HEK293 (cell line): Measurements from ENCODE around the gene PTGDR2.

ENCODE experiments used
- CTCF ChIA-PET: fragments of 350-600 bp; formaldehyde crosslinking; extraction: SDS; loops from one replicate; lab custom pipeline; 2021; ENCODE audit warnings: antibody characterized with exemption; lab: Yijun Ruan, JAX
- POLR2A ChIA-PET: fragments of 300-600 bp; formaldehyde crosslinking; extraction: SDS; loops from one replicate; lab custom pipeline; 2020; ENCODE audit warnings: antibody characterized with exemption, inconsistent platforms; lab: Yijun Ruan, JAX
- H3K27ac ChIP-seq: fragments of 200-500 bp; sonication (Bioruptor generic); 2 replicates; pipeline ENCODE4 v1.5.1; 2014; ENCODE audit warnings: low read depth, low read length, control low read depth, inconsistent platforms; ENCODE audit errors: extremely low read depth
- H3K36me3 ChIP-seq, 2 experiments: fragments of 200-500 bp in 1 of 2; sonication (Bioruptor generic) in 1 of 2; 1 replicate in 1 of 2; 2 replicates in 1 of 2; pipeline ENCODE4 v1.5.1; 2014 to 2017; ENCODE audit warnings: inconsistent platforms in 2 of 2, low read length in 2 of 2; ENCODE audit not compliant: control insufficient read depth in 2 of 2, insufficient read depth in 1 of 2
- H3K4me1 ChIP-seq: fragments of 200-500 bp; sonication (Bioruptor generic); 2 replicates; pipeline ENCODE4 v1.5.1; 2014; ENCODE audit warnings: mild to moderate bottlenecking, low read length, inconsistent platforms; ENCODE audit not compliant: control insufficient read depth, insufficient read depth
- H3K4me3 ChIP-seq: 2 replicates; pipeline ENCODE4 v1.5.1; 2011; ENCODE audit warnings: low read depth, mild to moderate bottlenecking, control low read depth, low read length, moderate library complexity
- H3K9me3 ChIP-seq: fragments of 200-500 bp; sonication (Bioruptor generic); 2 replicates; pipeline ENCODE4 v1.5.1; 2014; ENCODE audit warnings: low read depth, low read length, inconsistent platforms; ENCODE audit not compliant: control insufficient read depth, insufficient read depth
- EGR2 ChIP-seq: fragments of 450-650 bp; formaldehyde crosslinking; IDR thresholded peaks from 2 replicates; pipeline ENCODE4 v1.5.1; 2016; ENCODE audit warnings: low read depth, missing biosample characterization, missing genetic modification characterization
- GLI2 ChIP-seq: fragments of 450-650 bp; formaldehyde crosslinking; IDR thresholded peaks from 2 replicates; pipeline ENCODE4; 2017; ENCODE audit warnings: missing biosample characterization, missing genetic modification characterization, low read depth, borderline replicate concordance
- PRDM10 ChIP-seq: fragments of 450-650 bp; formaldehyde crosslinking; IDR thresholded peaks from 2 replicates; pipeline ENCODE4 v1.5.1; 2016; ENCODE audit warnings: missing biosample characterization, missing genetic modification characterization
- SCRT1 ChIP-seq: fragments of 450-650 bp; formaldehyde crosslinking; IDR thresholded peaks from 2 replicates; pipeline ENCODE4 v1.5.1; 2016; ENCODE audit warnings: missing biosample characterization, missing genetic modification characterization, borderline replicate concordance
- WT1 ChIP-seq: fragments of 450-650 bp; formaldehyde crosslinking; IDR thresholded peaks from 2 replicates; pipeline ENCODE4 v1.5.1; 2016; ENCODE audit warnings: missing biosample characterization, missing genetic modification characterization
- ZFP3 ChIP-seq: fragments of 450-650 bp; formaldehyde crosslinking; IDR thresholded peaks from 2 replicates; pipeline ENCODE4 v1.5.1; 2016; ENCODE audit warnings: low read depth, missing biosample characterization, missing genetic modification characterization
- ZFP37 ChIP-seq: fragments of 450-650 bp; formaldehyde crosslinking; IDR thresholded peaks from 2 replicates; pipeline ENCODE4 v1.5.1; 2016; ENCODE audit warnings: missing biosample characterization, missing genetic modification characterization
- ZFP69B ChIP-seq: fragments of 450-650 bp; formaldehyde crosslinking; IDR thresholded peaks from 2 replicates; pipeline ENCODE4 v1.5.1; 2016; ENCODE audit warnings: missing biosample characterization, missing genetic modification characterization
- ZNF184 ChIP-seq: fragments of 450-650 bp; IDR thresholded peaks from 2 replicates; pipeline ENCODE4 v1.5.1; 2018; ENCODE audit warnings: missing biosample characterization, mild to moderate bottlenecking, missing genetic modification characterization
- ZNF239 ChIP-seq: fragments of 450-650 bp; formaldehyde crosslinking; IDR thresholded peaks from 2 replicates; pipeline ENCODE4 v1.5.1; 2016; ENCODE audit warnings: missing biosample characterization, missing genetic modification characterization
- ZNF510 ChIP-seq: fragments of 450-650 bp; formaldehyde crosslinking; IDR thresholded peaks from 2 replicates; pipeline ENCODE4 v1.5.1; 2018; ENCODE audit warnings: mild to moderate bottlenecking, missing genetic modification characterization, missing biosample characterization; ENCODE audit not compliant: insufficient replicate concordance
- ZNF549 ChIP-seq: fragments of 450-650 bp; IDR thresholded peaks from 2 replicates; pipeline ENCODE4 v1.5.1; 2018; ENCODE audit warnings: missing biosample characterization, missing genetic modification characterization, mild to moderate bottlenecking, inconsistent platforms, moderate library complexity
- ZNF561 ChIP-seq: fragments of 450-650 bp; IDR thresholded peaks from 2 replicates; pipeline ENCODE4 v1.5.1; 2018; ENCODE audit warnings: missing biosample characterization, missing genetic modification characterization, borderline replicate concordance
- ZNF571 ChIP-seq: fragments of 450-650 bp; formaldehyde crosslinking; IDR thresholded peaks from 2 replicates; pipeline ENCODE4 v1.5.0; 2017; ENCODE audit warnings: missing biosample characterization, missing genetic modification characterization
- ZNF596 ChIP-seq: fragments of 450-650 bp; IDR thresholded peaks from 2 replicates; pipeline ENCODE4 v1.5.0; 2018; ENCODE audit warnings: missing biosample characterization, mild to moderate bottlenecking, missing genetic modification characterization, moderate library complexity
- ZNF600 ChIP-seq: fragments of 450-650 bp; formaldehyde crosslinking; IDR thresholded peaks from 2 replicates; pipeline ENCODE4 v1.5.1; 2016; ENCODE audit warnings: missing biosample characterization, missing genetic modification characterization
- ZNF639 ChIP-seq: fragments of 450-650 bp; formaldehyde crosslinking; IDR thresholded peaks from 2 replicates; pipeline ENCODE4 v1.5.1; 2016; ENCODE audit warnings: missing biosample characterization, missing genetic modification characterization
- ZNF664 ChIP-seq: fragments of 450-650 bp; formaldehyde crosslinking; IDR thresholded peaks from 2 replicates; pipeline ENCODE4 v1.5.1; 2016; ENCODE audit warnings: missing biosample characterization, missing genetic modification characterization
- ZNF701 ChIP-seq: fragments of 450-650 bp; formaldehyde crosslinking; IDR thresholded peaks from 2 replicates; pipeline ENCODE4 v1.5.1; 2016; ENCODE audit warnings: missing biosample characterization, missing genetic modification characterization
- ZNF785 ChIP-seq: fragments of 450-650 bp; formaldehyde crosslinking; IDR thresholded peaks from 2 replicates; pipeline ENCODE4 v1.5.1; 2016; ENCODE audit warnings: missing biosample characterization, missing genetic modification characterization
- ZNF792 ChIP-seq: fragments of 450-650 bp; formaldehyde crosslinking; IDR thresholded peaks from 2 replicates; pipeline ENCODE4 v1.5.1; 2016; ENCODE audit warnings: missing biosample characterization, missing genetic modification characterization
- ZSCAN23 ChIP-seq: fragments of 450-650 bp; formaldehyde crosslinking; IDR thresholded peaks from 2 replicates; pipeline ENCODE4 v1.5.1; 2016; ENCODE audit warnings: missing biosample characterization, missing genetic modification characterization

Gene PTGDR2

GRCh38 chr11:60890696-60891095 lies 34.9 kb upstream of the PTGDR2 start:
- Histone ChIP-seq H3K4me3 (no peak overlapping the region), H3K4me1 (no peaks in the 10 kb centered on the region), H3K9me3 (no peaks in the 10 kb centered on the region), H3K36me3 (peaks cover 11 to 74% of the 10 kb centered on the region in 2 experiments; a peak in 2 of 3 replicates), H3K27ac (no peak overlapping the region)
- ChIA-PET CTCF (interaction anchor here (0.9 to 4.4 kb wide), 4 partner anchors 9 to 116 kb away, joined by 3 to 95 read pairs (median 22); no protein-coding TSS in a partner anchor), POLR2A (no interaction called here)
- TF ChIP-seq ZNF571 (no peak), ZNF792 (tag by site-specific recombination) (no peak), SCRT1 (tag by site-specific recombination) (no peak), ZNF239 (tag by site-specific recombination) (no peak), ZFP3 (tag by site-specific recombination) (no peak), ZFP37 (tag by site-specific recombination) (no peak), PRDM10 (tag by site-specific recombination) (no peak), ZFP69B (no peak), ZSCAN23 (tag by site-specific recombination) (no peak), ZNF596 (no peak), ZNF701 (tag by site-specific recombination) (no peak), WT1 (no peak), ZNF510 (no peak), EGR2 (tag by site-specific recombination) (no peak), ZNF561 (no peak), ZNF549 (tag by site-specific recombination) (no peak), ZNF664 (tag by site-specific recombination) (no peak), ZNF639 (tag by site-specific recombination) (no peak)

- CTCF ChIA-PET = interaction anchor here (0.7 to 4.4 kb wide), 6 partner anchors 9 to 496 kb away, joined by 3 to 95 read pairs (median 4); no protein-coding TSS in a partner anchor
- POLR2A ChIA-PET = interaction anchor here (0.9 kb wide), 1 partner anchor 11 kb away, joined by 3 read pairs; no protein-coding TSS in a partner anchor
- H3K4me3 ChIP-seq = no peak overlapping the region
Measured at GRCh38 chr11:60889869-60890311, 34.1 kb upstream of the PTGDR2 start.

More at GRCh38 chr11:60889869-60890311, 34.1 kb upstream of the PTGDR2 start:
- TF ChIP-seq ZNF600 (tag by site-specific recombination) (0 out of 2 replicates have a peak, but pooled peaks have one; percentile 14), ZNF549 (tag by site-specific recombination) (no peak), GLI2 (tag by site-specific recombination) (no peak), ZNF785 (tag by site-specific recombination) (no peak), ZNF184 (tag by site-specific recombination) (no peak)
- peaks cover 11 to 66% of the 10 kb centered on the region in 2 experiments; a peak in 2 of 3 replicates for H3K36me3 ChIP-seq
- H3K27ac ChIP-seq = no peak overlapping the region
- H3K9me3 ChIP-seq = no peaks in the 10 kb centered on the region
- H3K4me1 ChIP-seq = no peaks in the 10 kb centered on the region
